B cell (primary cell): ENCODE measurements around the gene TMEM239.

Source experiments
- CTCF ChIP-seq: fragments of 200-600 bp; IDR thresholded peaks from one replicate; pipeline ENCODE4 v1.8.0; 2022; ENCODE audit warnings: antibody characterized with exemption, mild to moderate bottlenecking
- EZH2 ChIP-seq: IDR thresholded peaks from 2 replicates; pipeline ENCODE4 v1.6.1; 2012; ENCODE audit warnings: borderline replicate concordance, low read depth, mild to moderate bottlenecking, moderate library complexity, low read length; ENCODE audit not compliant: insufficient read depth, poor library complexity, severe bottlenecking

- TF ChIP-seq CTCF: no peak
- no peak for TF ChIP-seq EZH2
Observed at GRCh38 chr20:2836035-2836434, 19.9 kb downstream of the TMEM239 start.
